CD4-positive, alpha-beta T cell treated with Interleukin-4 for 4 hours (primary cell): Measurements from ENCODE around the gene NTF4.

ENCODE experiments used
- DNase-seq: peaks from one replicate; pipeline ENCODE4 v3.0.0-alpha.2; 2020

Gene NTF4

GRCh38 chr19:49064768-49065611 is at the start of gene NTF4:
Gene NTF4 (minus strand): TSS chr19:49064818. CDS start chr19:49061997, 2,821 bp downstream.
- no peak for DNase-seq

- DNase-seq: peak; percentile 59
Measured at GRCh38 chr19:49113762-49114629, 49.4 kb upstream of the NTF4 start, which contains the start of gene LIN7B. Gene LIN7B (plus strand): TSS chr19:49114370. CDS start chr19:49114405, 35 bp downstream.

- no peak for DNase-seq
Measured at GRCh38 chr19:49111218-49111998, 46.8 kb upstream of the NTF4 start.

GRCh38 chr19:49110567-49110966 is 45.9 kb upstream of the NTF4 start:
- no peak for DNase-seq

- DNase-seq: no peak
Measured at GRCh38 chr19:49109569-49110233, 45.1 kb upstream of the NTF4 start.

- no peak for DNase-seq
Measured at GRCh38 chr19:49109051-49109450, 44.4 kb upstream of the NTF4 start.

- no peak for DNase-seq
Measured at GRCh38 chr19:49107625-49108459, 43.2 kb upstream of the NTF4 start.

GRCh38 chr19:49106648-49107135 is 42.1 kb upstream of the NTF4 start:
- peak; percentile 45 for DNase-seq

- DNase-seq: no peak
Measured at GRCh38 chr19:49104229-49104864, 39.7 kb upstream of the NTF4 start.

- no peak for DNase-seq
Measured at GRCh38 chr19:49103331-49104085, 38.9 kb upstream of the NTF4 start.

GRCh38 chr19:49102303-49102702 is 37.7 kb upstream of the NTF4 start:
- DNase-seq: no peak

- DNase-seq: no peak
Measured at GRCh38 chr19:49101160-49101559, 36.5 kb upstream of the NTF4 start.

- no peak for DNase-seq
Measured at GRCh38 chr19:49098795-49099194, 34.2 kb upstream of the NTF4 start.

- peak; percentile 74 for DNase-seq
Measured at GRCh38 chr19:49097453-49098288, 33.1 kb upstream of the NTF4 start.

GRCh38 chr19:49094505-49095482 is 30.2 kb upstream of the NTF4 start:
- no peak for DNase-seq

GRCh38 chr19:49092686-49093085 is 28.1 kb upstream of the NTF4 start:
- no peak for DNase-seq

- no peak for DNase-seq
Measured at GRCh38 chr19:49091391-49092038, 26.9 kb upstream of the NTF4 start.
